ENCODE measurements around the gene CENPH. TPM values are rescaled to one million over a fixed set of nuclear protein-coding genes. Genes with fewer than 3 reads are reported as not detected.
"Not testable (repeated sequence)": the region's sequence is repeated elsewhere in the genome, so short reads cannot be mapped to it uniquely, and the experiment has no call there.

Gene CENPH
- total and polyA plus RNA-seq, 2 experiments from 2014 or later: 22.2 to 26.7 TPM

DNA sequence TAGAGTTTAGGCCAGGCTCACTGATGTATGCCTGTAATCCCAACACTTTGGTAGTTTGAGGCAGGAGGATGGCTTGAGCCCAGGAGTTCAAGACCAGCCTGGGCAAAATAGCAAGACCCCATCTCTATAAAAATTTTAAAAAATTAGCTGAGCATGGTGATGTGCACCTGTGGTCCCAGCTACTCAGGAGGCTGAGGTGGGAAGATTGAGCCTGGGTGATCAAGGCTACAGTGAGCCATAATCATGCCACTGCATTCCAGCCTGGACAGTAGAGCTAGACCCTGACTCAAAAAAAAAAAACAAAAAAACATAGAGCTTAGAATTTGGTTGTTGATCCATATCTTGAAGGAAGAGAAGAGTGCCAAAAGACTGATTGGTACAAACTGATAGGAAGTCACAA, 30.6 kb downstream of the CENPH start:
- Histone ChIP-seq H3K4me1 (ENCODE audit: low read depth) (peaks cover 9% of the 10 kb centered on the region), H3K27ac (no peak overlapping the region), H3K4me3 (no peak overlapping the region), H3K36me3 (no peaks in the 10 kb centered on the region), H3K27me3 (no peaks in the 10 kb centered on the region), H3K9me3 (ENCODE audit: low read depth) (no peaks in the 10 kb centered on the region)
- TF ChIP-seq, protein P1, sequence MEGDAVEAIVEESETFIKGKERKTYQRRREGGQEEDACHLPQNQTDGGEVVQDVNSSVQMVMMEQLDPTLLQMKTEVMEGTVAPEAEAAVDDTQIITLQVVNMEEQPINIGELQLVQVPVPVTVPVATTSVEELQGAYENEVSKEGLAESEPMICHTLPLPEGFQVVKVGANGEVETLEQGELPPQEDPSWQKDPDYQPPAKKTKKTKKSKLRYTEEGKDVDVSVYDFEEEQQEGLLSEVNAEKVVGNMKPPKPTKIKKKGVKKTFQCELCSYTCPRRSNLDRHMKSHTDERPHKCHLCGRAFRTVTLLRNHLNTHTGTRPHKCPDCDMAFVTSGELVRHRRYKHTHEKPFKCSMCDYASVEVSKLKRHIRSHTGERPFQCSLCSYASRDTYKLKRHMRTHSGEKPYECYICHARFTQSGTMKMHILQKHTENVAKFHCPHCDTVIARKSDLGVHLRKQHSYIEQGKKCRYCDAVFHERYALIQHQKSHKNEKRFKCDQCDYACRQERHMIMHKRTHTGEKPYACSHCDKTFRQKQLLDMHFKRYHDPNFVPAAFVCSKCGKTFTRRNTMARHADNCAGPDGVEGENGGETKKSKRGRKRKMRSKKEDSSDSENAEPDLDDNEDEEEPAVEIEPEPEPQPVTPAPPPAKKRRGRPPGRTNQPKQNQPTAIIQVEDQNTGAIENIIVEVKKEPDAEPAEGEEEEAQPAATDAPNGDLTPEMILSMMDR (IDR thresholded peaks at IDR 0.05; ENCODE audit: low read depth, low read length): no peak
- DNase-seq (ENCODE audit: low read depth in 1 of 2, low spot score in 1 of 2): no peak

DNA sequence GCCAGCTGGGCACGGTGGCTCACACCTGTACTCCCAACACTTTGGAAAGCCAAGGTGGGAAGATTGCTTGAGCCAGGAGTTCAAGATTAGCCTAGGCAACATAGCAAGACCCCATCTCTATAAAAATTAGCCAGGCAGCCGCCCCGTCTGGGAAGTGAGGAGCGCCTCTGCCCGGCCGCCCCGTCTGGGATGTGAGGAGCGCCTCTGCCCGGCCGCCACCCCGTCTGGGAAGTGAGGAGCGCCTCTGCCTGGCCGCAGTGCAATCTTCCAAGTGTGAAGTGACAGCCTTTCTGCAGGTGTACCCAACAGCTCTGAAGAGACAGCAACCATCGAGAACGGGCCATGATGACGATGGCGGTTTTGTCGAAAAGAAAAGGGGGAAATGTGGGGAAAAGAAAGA, 31.0 kb downstream of the CENPH start:
- not testable (repeated sequence) for H3K4me1 ChIP-seq (ENCODE audit: low read depth); H3K27ac ChIP-seq; H3K27me3 ChIP-seq; H3K36me3 ChIP-seq; DNase-seq (ENCODE audit: low read depth in 1 of 2, low spot score in 1 of 2); H3K4me3 ChIP-seq; H3K9me3 ChIP-seq (ENCODE audit: low read depth)

DNA sequence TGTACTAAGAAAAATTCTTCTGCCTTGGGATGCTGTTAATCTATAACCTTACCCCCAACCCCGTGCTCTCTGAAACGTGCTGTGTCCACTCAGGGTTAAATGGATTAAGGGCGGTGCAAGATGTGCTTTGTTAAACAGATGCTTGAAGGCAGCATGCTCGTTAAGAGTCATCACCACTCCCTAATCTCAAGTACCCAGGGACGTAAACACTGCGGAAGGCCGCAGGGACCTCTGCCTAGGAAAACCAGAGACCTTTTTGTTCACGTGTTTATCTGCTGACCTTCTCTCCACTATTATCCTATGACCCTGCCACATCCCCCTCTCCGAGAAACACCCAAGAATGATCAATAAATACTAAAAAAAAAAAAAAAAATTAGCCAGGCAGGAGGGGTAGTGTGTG, 31.4 kb downstream of the CENPH start:
- not testable (repeated sequence) for H3K9me3 ChIP-seq (ENCODE audit: low read depth); H3K27ac ChIP-seq; H3K27me3 ChIP-seq; DNase-seq (ENCODE audit: low read depth in 1 of 2, low spot score in 1 of 2); H3K4me1 ChIP-seq (ENCODE audit: low read depth); H3K36me3 ChIP-seq; H3K4me3 ChIP-seq

DNA sequence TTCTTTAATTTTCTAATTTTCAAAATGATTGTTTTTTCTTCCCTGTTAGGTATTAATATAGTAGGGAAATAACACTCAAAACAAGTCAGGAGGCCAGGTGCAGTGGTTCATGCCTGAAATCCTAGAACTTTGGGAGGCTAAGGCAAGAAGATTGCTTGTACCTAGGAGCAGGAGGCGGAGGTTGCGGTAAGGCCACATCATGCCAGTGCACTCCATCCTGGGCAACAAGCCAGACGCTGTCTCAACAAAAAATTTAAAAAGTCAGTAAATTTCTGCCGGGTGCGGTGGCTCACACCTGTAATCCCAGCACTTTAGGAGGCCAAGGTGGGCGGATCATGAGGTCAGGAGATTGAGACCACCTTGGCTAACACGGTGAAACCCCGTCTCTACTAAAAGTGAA, 35.1 kb downstream of the CENPH start:
- no peak for DNase-seq (ENCODE audit: low read depth in 1 of 2, low spot score in 1 of 2)
- Histone ChIP-seq H3K4me3 (no peak overlapping the region), H3K36me3 (peaks cover 6% of the 10 kb centered on the region), H3K9me3 (ENCODE audit: low read depth) (no peaks in the 10 kb centered on the region), H3K27me3 (no peaks in the 10 kb centered on the region), H3K4me1 (ENCODE audit: low read depth) (no peaks in the 10 kb centered on the region), H3K27ac (no peak overlapping the region)
- TF ChIP-seq, protein P1 (IDR thresholded peaks at IDR 0.05; ENCODE audit: low read depth, low read length): no peak

DNA sequence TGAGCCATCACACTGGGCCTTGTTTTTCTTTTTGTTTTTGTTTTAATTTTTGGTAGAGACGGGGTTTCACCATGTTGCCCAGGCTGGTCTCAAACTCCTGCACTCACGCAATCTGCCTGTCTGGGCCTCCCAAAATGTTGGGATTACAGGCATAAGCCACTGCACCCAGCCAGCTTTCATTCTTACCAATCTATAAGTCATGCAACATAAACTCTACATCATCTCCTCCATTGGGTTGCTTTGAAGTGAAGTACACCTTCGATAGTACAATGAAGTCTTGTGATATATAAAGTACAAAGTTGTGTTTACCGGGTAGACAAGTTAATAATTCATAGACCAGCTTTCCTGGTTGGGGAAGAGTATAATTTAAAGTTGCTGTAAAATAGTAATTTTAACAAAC, 36.5 kb downstream of the CENPH start:
- Histone ChIP-seq H3K27me3 (no peaks in the 10 kb centered on the region), H3K4me1 (ENCODE audit: low read depth) (no peaks in the 10 kb centered on the region), H3K27ac (no peak overlapping the region), H3K36me3 (peaks cover 6% of the 10 kb centered on the region), H3K9me3 (ENCODE audit: low read depth) (no peaks in the 10 kb centered on the region), H3K4me3 (no peak overlapping the region)
- TF ChIP-seq, protein P1 (IDR thresholded peaks at IDR 0.05; ENCODE audit: low read depth, low read length): no peak
- no peak for DNase-seq (ENCODE audit: low read depth in 1 of 2, low spot score in 1 of 2)

DNA sequence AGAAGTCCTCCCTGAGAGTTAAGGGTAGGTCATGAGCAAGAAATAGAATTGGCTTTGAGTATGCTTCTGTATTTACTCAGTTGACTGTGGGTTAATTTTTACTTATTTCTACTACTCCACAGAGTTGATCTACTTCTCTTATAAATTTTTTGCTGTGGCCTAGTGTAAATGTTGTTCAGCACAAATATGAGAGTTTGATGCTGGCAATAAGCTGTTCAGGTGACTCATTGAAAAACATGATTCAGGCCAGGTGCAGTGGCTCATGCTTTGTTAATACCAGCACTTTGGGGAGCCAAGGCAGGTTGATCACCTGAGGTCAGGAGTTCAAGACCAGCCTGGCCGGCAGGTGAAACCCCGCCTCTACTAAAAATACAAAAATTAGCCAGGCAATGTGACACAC, 40.8 kb downstream of the CENPH start:
- peaks cover 5% of the 10 kb centered on the region for H3K4me1 ChIP-seq (ENCODE audit: low read depth)
- peaks cover 6% of the 10 kb centered on the region for H3K36me3 ChIP-seq
- no peaks in the 10 kb centered on the region for H3K27me3 ChIP-seq
- H3K27ac ChIP-seq: no peak overlapping the region
- DNase-seq (ENCODE audit: low read depth in 1 of 2, low spot score in 1 of 2): no peak
- H3K9me3 ChIP-seq (ENCODE audit: low read depth): no peaks in the 10 kb centered on the region
- TF ChIP-seq, protein P1 (IDR thresholded peaks at IDR 0.05; ENCODE audit: low read depth, low read length): no peak
- H3K4me3 ChIP-seq: no peak overlapping the region

DNA sequence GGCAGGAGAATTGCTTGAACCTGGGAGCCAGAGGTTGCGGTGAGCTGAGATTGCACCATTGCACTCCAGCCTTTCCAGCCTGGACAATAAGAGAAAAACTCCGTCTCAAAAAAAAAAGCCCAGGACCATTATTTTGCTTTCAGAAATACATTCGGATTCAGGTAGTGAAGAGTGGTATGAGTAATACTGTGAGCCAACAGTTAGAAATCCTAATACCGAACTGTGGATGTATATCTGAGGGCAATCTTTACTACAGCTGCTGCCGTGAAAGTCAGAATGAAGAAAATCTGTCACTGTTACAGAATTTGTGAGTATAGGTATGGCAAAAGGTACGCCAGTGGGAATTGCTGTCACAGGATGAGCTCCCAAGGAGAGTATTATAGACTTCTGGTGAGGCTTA, 41.9 kb downstream of the CENPH start:
- Histone ChIP-seq H3K4me1 (ENCODE audit: low read depth) (peaks cover 10% of the 10 kb centered on the region), H3K4me3 (no peak overlapping the region), H3K36me3 (peaks cover 6% of the 10 kb centered on the region), H3K27me3 (no peaks in the 10 kb centered on the region), H3K27ac (no peak overlapping the region), H3K9me3 (ENCODE audit: low read depth) (no peaks in the 10 kb centered on the region)
- DNase-seq (ENCODE audit: low read depth in 1 of 2, low spot score in 1 of 2): no peak
- TF ChIP-seq, protein P1 (IDR thresholded peaks at IDR 0.05; ENCODE audit: low read depth, low read length): no peak

All from cardiac muscle cell (in vitro differentiated cells and primary cell).